OCI-LY7 (cell line): Measurements from ENCODE around the gene GCNT2. TPM values are rescaled to one million over a fixed set of nuclear protein-coding genes. Genes with fewer than 3 reads are reported as not detected.
A peak's percentile ranks its signal among the peaks of the same experiment; 100 is the strongest.

ENCODE experiments used
- BruUV-seq: library from RNA; stranded (reverse); fragments of 400-500 nt; replicated peaks from 2 replicates; lab custom pipeline; 2021; lab: Mats Ljungman, UMichigan
- CTCF ChIA-PET: fragments of 300-600 bp; sonication (Branson Sonifier 250); formaldehyde crosslinking; loops from one replicate; lab custom pipeline; 2022; ENCODE audit warnings: antibody characterized with exemption; ENCODE audit not compliant: unreplicated experiment; lab: Charles Lee
- POLR2A ChIA-PET: fragments of 300-600 bp; sonication (Branson Sonifier 250); formaldehyde crosslinking; loops from one replicate; lab custom pipeline; 2022; ENCODE audit warnings: antibody characterized with exemption; lab: Charles Lee
- DNase-seq: peaks from one replicate; pipeline ENCODE4 v3.0.0-alpha.2; 2015; ENCODE audit warnings: low spot score
- H2AFZ ChIP-seq: fragments of 200-600 bp; sonication (generic), shearing (Covaris generic); 2 replicates; pipeline ENCODE4 v1.6.1; 2014; ENCODE audit warnings: mild to moderate bottlenecking, antibody characterized with exemption, low read length, moderate library complexity
- H3K27ac ChIP-seq: fragments of 200-600 bp; sonication (generic); 2 replicates; pipeline ENCODE4 v1.5.1; 2014; ENCODE audit warnings: mixed run types, low read depth, mild to moderate bottlenecking, moderate library complexity, low read length, inconsistent platforms; ENCODE audit not compliant: poor library complexity, severe bottlenecking
- H3K36me3 ChIP-seq: fragments of 200-600 bp; sonication (generic); 2 replicates; pipeline ENCODE4 v1.6.1; 2014; ENCODE audit warnings: mild to moderate bottlenecking, antibody characterized with exemption, low read length, moderate library complexity, mixed read lengths; ENCODE audit not compliant: insufficient read depth
- H3K4me1 ChIP-seq: fragments of 200-600 bp; sonication (generic); 2 replicates; pipeline ENCODE4 v1.5.1; 2014; ENCODE audit warnings: mild to moderate bottlenecking, low read length; ENCODE audit not compliant: insufficient read depth, poor library complexity, severe bottlenecking
- H3K4me2 ChIP-seq: fragments of 200-600 bp; sonication (generic); 2 replicates; pipeline ENCODE4 v1.6.1; 2014; ENCODE audit warnings: mild to moderate bottlenecking, low read length
- H3K4me3 ChIP-seq: fragments of 200-600 bp; sonication (generic); 2 replicates; pipeline ENCODE4 v1.5.1; 2014; ENCODE audit warnings: mild to moderate bottlenecking, low read depth, low read length; ENCODE audit not compliant: poor library complexity, severe bottlenecking
- H3K79me2 ChIP-seq: fragments of 200-600 bp; sonication (generic); 2 replicates; pipeline ENCODE4 v1.6.1; 2016; ENCODE audit warnings: low read depth, mild to moderate bottlenecking, low read length, moderate library complexity, mixed read lengths; ENCODE audit not compliant: insufficient read depth
- H3K9me2 ChIP-seq: fragments of 200-600 bp; sonication (generic); 2 replicates; pipeline ENCODE4 v1.6.1; 2016; ENCODE audit warnings: mild to moderate bottlenecking, low read length, mixed read lengths; ENCODE audit not compliant: insufficient read depth
- H3K9me3 ChIP-seq: fragments of 200-600 bp; sonication (generic); 2 replicates; pipeline ENCODE4 v1.6.1; 2014; ENCODE audit warnings: mild to moderate bottlenecking, mixed run types, low read length, mixed read lengths
- H4K20me1 ChIP-seq: fragments of 200-600 bp; sonication (generic); 2 replicates; pipeline ENCODE4 v1.6.1; 2014; ENCODE audit warnings: mild to moderate bottlenecking, antibody characterized with exemption, low read length, moderate library complexity, mixed read lengths; ENCODE audit not compliant: insufficient read depth
- CTCF ChIP-seq: fragments of 200-600 bp; sonication (generic); conservative IDR thresholded peaks from 2 replicates; pipeline ENCODE4 v1.5.1; 2014; ENCODE audit warnings: mild to moderate bottlenecking, antibody characterized with exemption, low read length, moderate library complexity, mixed read lengths
- EZH2phosphoT487 ChIP-seq: fragments of 200-600 bp; sonication (generic); IDR thresholded peaks from 2 replicates; pipeline ENCODE4 v1.6.1; 2018; ENCODE audit warnings: low read depth, borderline replicate concordance, mild to moderate bottlenecking, mixed run types, antibody characterized with exemption, low read length, moderate library complexity, mixed read lengths
- intact Hi-C: fragments of 100-400 bp; cut with micrococcal nuclease; formaldehyde crosslinking; loops from one replicate; pipeline ENCODE4 v1.10.0; 2022; ENCODE audit not compliant: unreplicated experiment
- total RNA-seq, 2 experiments: library from RNA; depleted of rRNA in 1 of 2; stranded (reverse); fragments of >200 nt in 1 of 2; shearing (Covaris generic) in 1 of 2; gene quantifications; 2 replicates each; pipeline ENCODE4 v1.2.3, GENCODE V29; 2014 to 2022

GCNT2 gene
- total RNA-seq, 2 experiments from 2014 or later, result 17.4 to 25.2 TPM

GRCh38 chr6:10540073-10540746 is 19.1 kb downstream of the GCNT2 start:
- H3K4me3 ChIP-seq, result peak overlapping the region; percentile 27
- peak overlapping the region; percentile 66 for H3K4me2 ChIP-seq
- peaks cover 43% of the 10 kb centered on the region for H3K36me3 ChIP-seq
- ChIA-PET POLR2A (interaction anchor here (0.6 to 2.5 kb wide), 2 partner anchors 9 to 15 kb away, joined by 3 to 12 read pairs; no protein-coding TSS in a partner anchor), CTCF (interaction anchor here (0.9 kb wide), 1 partner anchor 9 kb away, joined by 3 read pairs; no protein-coding TSS in a partner anchor)
- intact Hi-C loops, result no loop called here
- BruUV-seq, result no TSS peak
- DNase-seq, result peak; percentile 53
- TF ChIP-seq CTCF, result no peak
- TF ChIP-seq EZH2phosphoT487, result no peak
- H4K20me1 ChIP-seq, result peaks cover 5% of the 10 kb centered on the region; the same call in 1 of the 2 replicates
- peak overlapping the region; percentile 63 for H3K27ac ChIP-seq
- H2AFZ ChIP-seq, result peak overlapping the region; percentile 9; the same call in 1 of the 2 replicates
- peaks cover 82% of the 10 kb centered on the region for H3K79me2 ChIP-seq
- H3K9me3 ChIP-seq, result no peaks in the 10 kb centered on the region
- peaks cover 63% of the 10 kb centered on the region for H3K4me1 ChIP-seq
- H3K9me2 ChIP-seq, result no peaks in the 10 kb centered on the region

- Histone ChIP-seq H3K36me3 (peaks cover 43% of the 10 kb centered on the region), H3K4me1 (peaks cover 50% of the 10 kb centered on the region), H3K27ac (no peak overlapping the region), H3K79me2 (peaks cover 88% of the 10 kb centered on the region), H2AFZ (no peak overlapping the region), H3K4me2 (no peak overlapping the region), H3K4me3 (no peak overlapping the region), H4K20me1 (peaks cover 5% of the 10 kb centered on the region; the same call in 1 of the 2 replicates), H3K9me3 (no peaks in the 10 kb centered on the region), H3K9me2 (no peaks in the 10 kb centered on the region)
- no peak for DNase-seq
- intact Hi-C loops, result no loop called here
- TSS peak; percentile 24 for BruUV-seq
- TF ChIP-seq CTCF (no peak), EZH2phosphoT487 (no peak)
- CTCF ChIA-PET, result no interaction called here
- POLR2A ChIA-PET, result interaction anchor here (0.7 to 2.5 kb wide), 2 partner anchors 11 to 908 kb away, joined by 3 to 12 read pairs; no protein-coding TSS in a partner anchor
These were observed 20.4 kb downstream of the GCNT2 start for GRCh38 chr6:10541591-10541990.

- Histone ChIP-seq H3K9me2 (no peaks in the 10 kb centered on the region), H3K4me2 (no peak overlapping the region), H3K36me3 (peaks cover 43% of the 10 kb centered on the region), H3K4me3 (no peak overlapping the region), H2AFZ (no peak overlapping the region), H3K27ac (no peak overlapping the region), H3K9me3 (no peaks in the 10 kb centered on the region), H3K79me2 (peaks cover 88% of the 10 kb centered on the region), H3K4me1 (peaks cover 44% of the 10 kb centered on the region), H4K20me1 (peaks cover 5% of the 10 kb centered on the region; the same call in 1 of the 2 replicates)
- intact Hi-C loops, result no loop called here
- ChIA-PET POLR2A (interaction anchor here (0.7 to 2.5 kb wide), 3 partner anchors 11 to 907 kb away, joined by 3 to 12 read pairs (median 6); no protein-coding TSS in a partner anchor), CTCF (no interaction called here)
- no peak for DNase-seq
- TF ChIP-seq EZH2phosphoT487 (no peak), CTCF (no peak)
- BruUV-seq, result no TSS peak
These were observed 21.1 kb downstream of the GCNT2 start for GRCh38 chr6:10542213-10542612.
